B cell (primary cell): ENCODE results near the gene MAPK9. TPM values are rescaled to one million over a fixed set of nuclear protein-coding genes. Genes with fewer than 3 reads are reported as not detected.

ENCODE experiments used
- ATAC-seq: fragments of 200-7000 bp; cut with Tn5 transposase; one replicate; pipeline ENCODE4 v1.10.0; 2021; ENCODE audit warnings: low read depth, mild to moderate bottlenecking, moderate number of reproducible peaks, moderate library complexity
- CTCF ChIA-PET: fragments of 350-600 bp; sonication (Branson Sonifier 250); formaldehyde crosslinking; loops from one replicate; lab custom pipeline; 2021; ENCODE audit warnings: antibody characterized with exemption, inconsistent platforms; lab: Charles Lee
- POLR2A ChIA-PET: fragments of 350-600 bp; sonication (Branson Sonifier 250); formaldehyde crosslinking; loops from one replicate; lab custom pipeline; 2021; ENCODE audit warnings: antibody characterized with exemption; lab: Charles Lee
- DNase-seq: peaks from one replicate; pipeline ENCODE4 v3.0.0; 2013
- H2AFZ ChIP-seq: 2 replicates; pipeline ENCODE4 v1.6.1; 2012; ENCODE audit warnings: mild to moderate bottlenecking, low read depth, low read length; ENCODE audit not compliant: insufficient read depth, poor library complexity, severe bottlenecking
- H3K27ac ChIP-seq, 2 donors: 1 replicate in 1 of 2; 2 replicates in 1 of 2; pipeline ENCODE4 v1.5.1; 2012 to 2013; ENCODE audit warnings: low read length in 2 of 2, mild to moderate bottlenecking in 2 of 2, moderate library complexity in 1 of 2
- H3K27me3 ChIP-seq, 4 experiments: fragments of 200-600 bp in 1 of 4; sonication (generic) in 1 of 4; replicated peaks in 1 of 4; 1 replicate in 2 of 4; 2 replicates in 2 of 4; pipeline versions ENCODE4 v1.6.1 to v1.7.0; 2013 to 2016; ENCODE audit warnings: low read length in 3 of 4, mild to moderate bottlenecking in 2 of 4, mixed read lengths in 1 of 4, moderate library complexity in 1 of 4; ENCODE audit not compliant: insufficient read depth in 4 of 4, control insufficient read depth in 3 of 4; ENCODE audit errors: control extremely low read depth in 1 of 4
- H3K36me3 ChIP-seq, 2 experiments: replicated peaks in 1 of 2; 1 replicate in 1 of 2; 2 replicates in 1 of 2; pipeline versions ENCODE4 v1.6.1 to v1.7.1; 2013; ENCODE audit warnings: low read length in 1 of 2; ENCODE audit not compliant: insufficient read depth in 2 of 2, control insufficient read depth in 1 of 2; ENCODE audit errors: control extremely low read depth in 1 of 2, extremely low read depth in 1 of 2
- H3K4me1 ChIP-seq, 2 donors: fragments of 200-600 bp in 1 of 2; sonication (generic) in 1 of 2; 1 replicate in 1 of 2; 2 replicates in 1 of 2; pipeline versions ENCODE4 v1.5.1 to v1.6.1; 2013 to 2017; ENCODE audit warnings: low read length in 2 of 2; ENCODE audit not compliant: control insufficient read depth in 2 of 2, insufficient read depth in 2 of 2
- H3K4me2 ChIP-seq: replicated peaks from 2 replicates; pipeline ENCODE3; 2012; ENCODE audit warnings: mild to moderate bottlenecking, low read depth, low read length; ENCODE audit not compliant: poor library complexity, severe bottlenecking
- H3K4me3 ChIP-seq, 5 experiments: fragments of 200-600 bp in 1 of 5; sonication (generic) in 1 of 5; 1 replicate in 3 of 5; 2 replicates in 2 of 5; pipeline versions ENCODE4 v1.5.1 to v1.7.0; 2011 to 2016; ENCODE audit warnings: low read length in 4 of 5, mild to moderate bottlenecking in 4 of 5, low read depth in 2 of 5, control low read depth in 1 of 5, moderate library complexity in 1 of 5; ENCODE audit not compliant: insufficient read depth in 1 of 5; ENCODE audit errors: control extremely low read depth in 1 of 5, extremely low read depth in 1 of 5
- H3K79me2 ChIP-seq: fragments of 200-600 bp; sonication (generic); one replicate; pipeline ENCODE4 v1.6.0; 2016; ENCODE audit warnings: low read length; ENCODE audit not compliant: control insufficient read depth, insufficient read depth
- H3K9ac ChIP-seq: fragments of 200-600 bp; sonication (generic); 2 replicates; pipeline ENCODE4 v1.6.1; 2017; ENCODE audit warnings: mild to moderate bottlenecking, low read length, moderate library complexity
- H3K9me3 ChIP-seq, 3 donors: one replicate each; pipeline versions ENCODE4 v1.6.1 to v1.7.1; 2013; ENCODE audit warnings: low read length in 2 of 3; ENCODE audit not compliant: control insufficient read depth in 2 of 3, insufficient read depth in 1 of 3; ENCODE audit errors: control extremely low read depth in 1 of 3
- H4K20me1 ChIP-seq: 2 replicates; pipeline ENCODE4 v1.6.0; 2012; ENCODE audit warnings: mild to moderate bottlenecking, low read length; ENCODE audit not compliant: insufficient read depth, control insufficient read depth, poor library complexity, severe bottlenecking
- H3K27ac Mint-ChIP-seq: one replicate; pipeline ENCODE4 v1.8.0; 2021; ENCODE audit warnings: mixed read lengths
- H3K27me3 Mint-ChIP-seq: one replicate; pipeline ENCODE4 v1.8.0; 2021; ENCODE audit warnings: mixed read lengths
- H3K4me1 Mint-ChIP-seq: one replicate; pipeline ENCODE4 v1.8.0; 2021; ENCODE audit warnings: mixed read lengths
- H3K4me3 Mint-ChIP-seq: one replicate; pipeline ENCODE4 v1.8.0; 2021; ENCODE audit warnings: mixed read lengths
- H3K9me3 Mint-ChIP-seq: one replicate; pipeline ENCODE4 v1.8.0; 2022; ENCODE audit warnings: mixed read lengths; ENCODE audit not compliant: insufficient read depth
- CTCF ChIP-seq: fragments of 200-600 bp; IDR thresholded peaks from one replicate; pipeline ENCODE4 v1.8.0; 2022; ENCODE audit warnings: antibody characterized with exemption, mild to moderate bottlenecking
- EZH2 ChIP-seq: IDR thresholded peaks from 2 replicates; pipeline ENCODE4 v1.6.1; 2012; ENCODE audit warnings: borderline replicate concordance, low read depth, mild to moderate bottlenecking, moderate library complexity, low read length; ENCODE audit not compliant: insufficient read depth, poor library complexity, severe bottlenecking
- WGBS: methylation state at CpG from one replicate; pipeline ENCODE4 v1.1.5; 2013; ENCODE audit warnings: missing lambda C conversion rate; ENCODE audit not compliant: insufficient coverage; 5-methylcytosine and 5-hydroxymethylcytosine counted together
- intact Hi-C: fragments of 100-400 bp; cut with micrococcal nuclease; formaldehyde crosslinking; loops from one replicate; pipeline ENCODE4 v1.10.0; 2022
- polyA plus RNA-seq: library from polyadenylated mRNA; depleted of rRNA; stranded (reverse); fragments of >200 nt; gene quantifications from 2 replicates; pipeline ENCODE4 v1.2.3, GENCODE V29; 2012
- total RNA-seq, 2 donors: library from RNA; stranded (reverse); fragments of 120-200 nt in 1 of 2; gene quantifications; 1 replicate in 1 of 2; 2 replicates in 1 of 2; pipeline versions ENCODE4 v1.2.3 to v1.2.4, GENCODE V29; 2013 to 2022

MAPK9 gene
- total and polyA plus RNA-seq, 2 donors (not counting 1 experiment from before 2014, with no cell fraction given) = 19.7 to 40.4 TPM

GRCh38 chr5:180213256-180213600 lies 78.7 kb downstream of the MAPK9 start:
- intact Hi-C loops = no loop called here
- POLR2A ChIA-PET = no interaction called here

More at GRCh38 chr5:180213256-180213600, 78.7 kb downstream of the MAPK9 start:
- ATAC-seq (no peak), DNase-seq (no peak)
- H3K27ac Mint-ChIP-seq = no peak overlapping the region
- H3K9me3 Mint-ChIP-seq = peaks cover 5% of the 10 kb centered on the region
- WGBS = 13% methylated on average over 4 of the region's 4 CpGs
- Histone ChIP-seq H3K4me3 (no peak overlapping the region), H3K79me2 (no peaks in the 10 kb centered on the region), H3K9me3 (peaks cover 0 to 56% (median 8%) of the 10 kb centered on the region in 3 donors), H4K20me1 (no peaks in the 10 kb centered on the region), H3K27ac (no peak overlapping the region), H3K9ac (no peak overlapping the region), H2AFZ (no peak overlapping the region), H3K36me3 (no peaks in the 10 kb centered on the region), H3K4me2 (no peak overlapping the region), H3K27me3 (peaks cover 0 to 22% (median 5%) of the 10 kb centered on the region in 4 experiments), H3K4me1 (peaks cover 4 to 7% of the 10 kb centered on the region in 2 donors)
- H3K4me3 Mint-ChIP-seq = no peak overlapping the region
- peaks cover 3% of the 10 kb centered on the region for H3K4me1 Mint-ChIP-seq
- CTCF ChIA-PET = no interaction called here
- H3K27me3 Mint-ChIP-seq = peaks cover 20% of the 10 kb centered on the region
- TF ChIP-seq CTCF = no peak
- no peak for TF ChIP-seq EZH2
